ENCODE results near the gene FOXN1.

The FOXN1 gene

DNA sequence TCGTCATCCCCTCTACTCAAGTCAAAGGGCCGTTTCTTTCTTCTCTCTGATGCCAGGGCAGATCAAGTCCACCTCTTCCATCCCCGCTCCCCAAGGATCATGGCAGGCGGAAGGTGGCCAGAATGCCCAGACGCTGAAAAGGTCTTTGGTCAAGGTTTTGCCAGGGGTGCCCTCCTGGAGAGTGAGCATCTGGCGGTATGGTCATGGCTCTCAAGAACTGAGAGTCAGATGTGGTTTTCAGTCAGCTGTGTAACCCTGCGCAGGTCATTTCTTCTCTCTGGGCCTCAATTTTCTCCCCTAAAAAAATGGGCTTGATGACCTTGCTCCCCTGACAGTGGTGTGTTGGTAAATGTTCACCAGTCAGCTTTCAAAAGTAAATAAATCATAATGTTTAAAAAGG is 12.4 kb downstream of the FOXN1 start:
- H3K4me2 ChIP-seq (ENCODE audit: low read depth, low read length, poor library complexity, severe bottlenecking) = no peak overlapping the region
- no peaks in the 10 kb centered on the region for H3K27me3 ChIP-seq (ENCODE audit: low read length)
- H3K36me3 ChIP-seq (ENCODE audit: low read length) = no peaks in the 10 kb centered on the region
- H3K9me3 ChIP-seq (ENCODE audit: insufficient read depth, low read length) = peaks cover 11% of the 10 kb centered on the region; the same call in 1 of the 2 replicates
- TF ChIP-seq, protein P1, sequence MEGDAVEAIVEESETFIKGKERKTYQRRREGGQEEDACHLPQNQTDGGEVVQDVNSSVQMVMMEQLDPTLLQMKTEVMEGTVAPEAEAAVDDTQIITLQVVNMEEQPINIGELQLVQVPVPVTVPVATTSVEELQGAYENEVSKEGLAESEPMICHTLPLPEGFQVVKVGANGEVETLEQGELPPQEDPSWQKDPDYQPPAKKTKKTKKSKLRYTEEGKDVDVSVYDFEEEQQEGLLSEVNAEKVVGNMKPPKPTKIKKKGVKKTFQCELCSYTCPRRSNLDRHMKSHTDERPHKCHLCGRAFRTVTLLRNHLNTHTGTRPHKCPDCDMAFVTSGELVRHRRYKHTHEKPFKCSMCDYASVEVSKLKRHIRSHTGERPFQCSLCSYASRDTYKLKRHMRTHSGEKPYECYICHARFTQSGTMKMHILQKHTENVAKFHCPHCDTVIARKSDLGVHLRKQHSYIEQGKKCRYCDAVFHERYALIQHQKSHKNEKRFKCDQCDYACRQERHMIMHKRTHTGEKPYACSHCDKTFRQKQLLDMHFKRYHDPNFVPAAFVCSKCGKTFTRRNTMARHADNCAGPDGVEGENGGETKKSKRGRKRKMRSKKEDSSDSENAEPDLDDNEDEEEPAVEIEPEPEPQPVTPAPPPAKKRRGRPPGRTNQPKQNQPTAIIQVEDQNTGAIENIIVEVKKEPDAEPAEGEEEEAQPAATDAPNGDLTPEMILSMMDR (IDR thresholded peaks at IDR 0.05; ENCODE audit: insufficient read depth, low read length, poor library complexity, severe bottlenecking) = no peak
- TF ChIP-seq EZH2phosphoT487 (conservative IDR thresholded peaks at IDR 0.05; ENCODE audit: low read length) = no peak
- no peaks in the 10 kb centered on the region for H3K79me2 ChIP-seq (ENCODE audit: insufficient read depth, low read length)
- no peak overlapping the region for H3K4me3 ChIP-seq (ENCODE audit: insufficient read depth, low read length, poor library complexity, severe bottlenecking)
- no peak overlapping the region for H3K27ac ChIP-seq (ENCODE audit: low read depth, low read length)
- no peak overlapping the region for H3K9ac ChIP-seq (ENCODE audit: low read length)
- H2AFZ ChIP-seq (ENCODE audit: low read depth, low read length, severe bottlenecking) = no peak overlapping the region
- H3F3A ChIP-seq (ENCODE audit: insufficient read depth) = no peaks in the 10 kb centered on the region
- H4K20me1 ChIP-seq (ENCODE audit: low read depth, low read length) = no peaks in the 10 kb centered on the region
- no peaks in the 10 kb centered on the region for H3K9me2 ChIP-seq (replicated peaks; ENCODE audit: insufficient read depth, low read length)

- no peak overlapping the region for H3K9ac ChIP-seq (ENCODE audit: low read length)
- no peak overlapping the region for H3K4me3 ChIP-seq (ENCODE audit: insufficient read depth, low read length, poor library complexity, severe bottlenecking)
- no peak overlapping the region for H3K4me2 ChIP-seq (ENCODE audit: low read depth, low read length, poor library complexity, severe bottlenecking)
- H3K9me2 ChIP-seq (replicated peaks; ENCODE audit: insufficient read depth, low read length) = no peaks in the 10 kb centered on the region
- H3K27ac ChIP-seq (ENCODE audit: low read depth, low read length) = no peak overlapping the region
- TF ChIP-seq, protein P1 (IDR thresholded peaks at IDR 0.05; ENCODE audit: insufficient read depth, low read length, poor library complexity, severe bottlenecking) = no peak
- TF ChIP-seq EZH2phosphoT487 (conservative IDR thresholded peaks at IDR 0.05; ENCODE audit: low read length) = no peak
- peaks cover 11% of the 10 kb centered on the region; the same call in 1 of the 2 replicates for H3K9me3 ChIP-seq (ENCODE audit: insufficient read depth, low read length)
- no peaks in the 10 kb centered on the region for H3K27me3 ChIP-seq (ENCODE audit: low read length)
- no peaks in the 10 kb centered on the region for H3F3A ChIP-seq (ENCODE audit: insufficient read depth)
- no peak overlapping the region for H2AFZ ChIP-seq (ENCODE audit: low read depth, low read length, severe bottlenecking)
- no peaks in the 10 kb centered on the region for H4K20me1 ChIP-seq (ENCODE audit: low read depth, low read length)
- no peaks in the 10 kb centered on the region for H3K79me2 ChIP-seq (ENCODE audit: insufficient read depth, low read length)
- no peaks in the 10 kb centered on the region for H3K36me3 ChIP-seq (ENCODE audit: low read length)
Measured at GRCh38 chr17:28519236-28519635, 13.1 kb downstream of the FOXN1 start.

DNA sequence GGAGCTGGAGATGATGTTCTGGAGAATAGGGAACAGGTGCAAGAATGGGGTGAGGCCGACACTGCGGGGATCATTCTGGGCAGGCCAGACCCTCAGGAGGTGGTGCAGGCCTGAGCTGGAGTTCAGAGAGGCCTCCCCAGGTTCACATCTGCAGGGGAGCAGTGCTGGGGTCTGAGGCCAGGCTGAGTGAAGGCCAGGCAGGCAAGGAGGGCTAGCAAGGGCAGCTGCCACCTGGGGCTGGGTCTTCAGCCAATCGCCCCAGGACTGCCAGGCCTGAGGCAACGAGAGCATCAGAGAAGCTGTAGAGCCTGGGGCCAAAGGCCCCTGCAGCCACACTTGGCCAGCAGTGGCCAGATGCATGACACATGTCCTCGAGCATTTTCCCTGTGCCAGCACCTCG is 14.5 kb downstream of the FOXN1 start:
- Histone ChIP-seq H3K36me3 (ENCODE audit: low read length) (no peaks in the 10 kb centered on the region), H3K79me2 (ENCODE audit: insufficient read depth, low read length) (no peaks in the 10 kb centered on the region), H3K9ac (ENCODE audit: low read length) (no peak overlapping the region), H3K4me3 (ENCODE audit: insufficient read depth, low read length, poor library complexity, severe bottlenecking) (no peak overlapping the region), H3K9me3 (ENCODE audit: insufficient read depth, low read length) (peaks cover 3% of the 10 kb centered on the region; the same call in 1 of the 2 replicates), H3K27ac (ENCODE audit: low read depth, low read length) (no peak overlapping the region), H3K27me3 (ENCODE audit: low read length) (no peaks in the 10 kb centered on the region), H2AFZ (ENCODE audit: low read depth, low read length, severe bottlenecking) (no peak overlapping the region), H3K9me2 (replicated peaks; ENCODE audit: insufficient read depth, low read length) (no peaks in the 10 kb centered on the region), H3K4me2 (ENCODE audit: low read depth, low read length, poor library complexity, severe bottlenecking) (no peak overlapping the region), H4K20me1 (ENCODE audit: low read depth, low read length) (no peaks in the 10 kb centered on the region), H3F3A (ENCODE audit: insufficient read depth) (no peaks in the 10 kb centered on the region)
- TF ChIP-seq EZH2phosphoT487 (conservative IDR thresholded peaks at IDR 0.05; ENCODE audit: low read length) = no peak
- TF ChIP-seq, protein P1 (IDR thresholded peaks at IDR 0.05; ENCODE audit: insufficient read depth, low read length, poor library complexity, severe bottlenecking) = no peak
